ENCODE measurements around the gene WAS. TPM values are rescaled to one million over a fixed set of nuclear protein-coding genes. Genes with fewer than 3 reads are reported as not detected.

Gene WAS
- polyA plus RNA-seq, 3 donors: 3.0 to 5.5 (median 3.9) TPM

DNA sequence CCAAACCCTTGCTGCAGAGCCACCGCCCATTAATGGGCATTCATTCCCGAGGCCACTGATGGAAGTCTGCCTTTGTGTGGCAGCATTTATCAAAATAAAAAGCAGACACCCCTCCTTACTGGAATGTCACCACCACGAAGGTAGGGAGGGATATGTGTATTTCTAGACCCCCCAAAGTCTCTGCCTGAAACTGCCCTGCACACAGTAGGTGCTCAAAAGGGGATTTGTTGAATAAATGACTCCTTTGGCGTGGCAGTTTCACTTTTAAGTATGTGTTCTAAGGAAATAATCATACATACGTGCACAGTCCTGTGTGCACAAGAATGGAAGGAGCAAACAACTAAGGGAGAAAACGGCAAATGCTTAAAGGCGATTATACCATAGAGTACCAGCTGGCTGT lies 54.3 kb downstream of the WAS start:
- DNase-seq (ENCODE audit: extremely low read depth in 1 of 11, low read depth in 9 of 11, low spot score in 4 of 11): no peak

Other genes with a start within 250 kb of the WAS start
- 1 to 10 TPM; 3.6 to 6.6 (median 5.8) TPM for gene SLC38A5, start 213.5 kb upstream of the WAS start, polyA plus RNA-seq (ENCODE audit: insufficient read length in 3 of 3)
- gene FTSJ1, start 207.6 kb upstream of the WAS start, polyA plus RNA-seq (ENCODE audit: insufficient read length in 3 of 3): 10 to 100 TPM; 38.9 to 40.9 (median 40.1) TPM
- 1 to 10 TPM; 6.3 to 8.4 (median 6.8) TPM for gene PORCN, start 174.8 kb upstream of the WAS start, polyA plus RNA-seq (ENCODE audit: insufficient read length in 3 of 3)
- gene EBP, start 162.0 kb upstream of the WAS start, polyA plus RNA-seq (ENCODE audit: insufficient read length in 3 of 3): 10 to 100 TPM; 71.6 to 76.1 (median 75.9) TPM
- 10 to 100 TPM in 1 of 3 donors, 1 to 10 TPM in 2; 7.6 to 12.8 (median 9.5) TPM for gene TBC1D25, start 144.1 kb upstream of the WAS start, polyA plus RNA-seq (ENCODE audit: insufficient read length in 3 of 3)
- gene RBM3, start 109.3 kb upstream of the WAS start, polyA plus RNA-seq (ENCODE audit: insufficient read length in 3 of 3): 100 to 1,000 TPM; 288 to 387 (median 312) TPM
- 100 to 1,000 TPM; 118 to 157 (median 145) TPM for gene WDR13, start 86.3 kb upstream of the WAS start, polyA plus RNA-seq (ENCODE audit: insufficient read length in 3 of 3)
- 1 to 10 TPM; 5.5 to 7.6 (median 6.0) TPM for gene SUV39H1, start 12.9 kb downstream of the WAS start, polyA plus RNA-seq (ENCODE audit: insufficient read length in 3 of 3)
- gene GLOD5, start 77.9 kb downstream of the WAS start, polyA plus RNA-seq (ENCODE audit: insufficient read length in 3 of 3): 1 to 10 TPM; 1.3 to 1.6 (median 1.4) TPM
- under 1 TPM; 0.45 to 0.76 (median 0.66) TPM for gene GATA1, start 102.8 kb downstream of the WAS start, polyA plus RNA-seq (ENCODE audit: insufficient read length in 3 of 3)
- 100 to 1,000 TPM; 162 to 223 (median 184) TPM for gene HDAC6, start 118.3 kb downstream of the WAS start, polyA plus RNA-seq (ENCODE audit: insufficient read length in 3 of 3)
- under 1 TPM; 0.16 to 0.18 (median 0.16) TPM for gene ERAS, start 142.7 kb downstream of the WAS start, polyA plus RNA-seq (ENCODE audit: insufficient read length in 3 of 3)
- 10 to 100 TPM in 2 of 3 donors, 1 to 10 TPM in 1; 3.9 to 28.1 (median 13.6) TPM for gene PCSK1N, start 151.8 kb downstream of the WAS start, polyA plus RNA-seq (ENCODE audit: insufficient read length in 3 of 3)
- gene TIMM17B, start 214.0 kb downstream of the WAS start, polyA plus RNA-seq (ENCODE audit: insufficient read length in 3 of 3): 10 to 100 TPM; 33.6 to 46.5 (median 44.3) TPM
- gene PQBP1, start 214.1 kb downstream of the WAS start, polyA plus RNA-seq (ENCODE audit: insufficient read length in 3 of 3): 10 to 100 TPM; 67.9 to 83.2 (median 78.8) TPM
- gene SLC35A2, start 227.8 kb downstream of the WAS start, polyA plus RNA-seq (ENCODE audit: insufficient read length in 3 of 3): 10 to 100 TPM; 30.0 to 33.7 (median 33.6) TPM
- 1 to 10 TPM; 5.4 to 8.6 (median 7.5) TPM for gene PIM2, start 235.2 kb downstream of the WAS start, polyA plus RNA-seq (ENCODE audit: insufficient read length in 3 of 3)

Measured in renal cortex interstitium (tissue), 11 donors.